Measurements from ENCODE around the gene PIK3AP1.

Gene PIK3AP1

DNA sequence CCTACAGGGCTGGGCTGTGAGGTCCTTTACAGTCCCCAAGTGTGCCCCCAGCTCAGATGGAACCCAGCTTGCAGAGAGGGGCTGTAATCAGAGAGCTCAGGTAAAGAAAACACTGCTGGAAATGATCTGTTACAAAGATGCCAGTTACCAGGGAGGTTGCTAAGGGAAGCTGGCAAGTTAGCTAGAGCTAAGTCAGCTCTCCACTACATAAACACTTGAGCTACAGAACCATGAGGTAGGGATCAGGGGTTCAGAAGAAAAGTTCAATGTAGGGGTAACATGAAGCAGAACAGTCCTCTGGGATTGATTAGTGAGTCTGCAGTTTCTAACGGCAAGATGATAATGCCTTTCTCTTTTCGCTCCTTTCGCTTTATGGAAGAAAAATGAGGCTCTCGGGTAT is 80.4 kb downstream of the PIK3AP1 start:
- DNase-seq = no peak

DNA sequence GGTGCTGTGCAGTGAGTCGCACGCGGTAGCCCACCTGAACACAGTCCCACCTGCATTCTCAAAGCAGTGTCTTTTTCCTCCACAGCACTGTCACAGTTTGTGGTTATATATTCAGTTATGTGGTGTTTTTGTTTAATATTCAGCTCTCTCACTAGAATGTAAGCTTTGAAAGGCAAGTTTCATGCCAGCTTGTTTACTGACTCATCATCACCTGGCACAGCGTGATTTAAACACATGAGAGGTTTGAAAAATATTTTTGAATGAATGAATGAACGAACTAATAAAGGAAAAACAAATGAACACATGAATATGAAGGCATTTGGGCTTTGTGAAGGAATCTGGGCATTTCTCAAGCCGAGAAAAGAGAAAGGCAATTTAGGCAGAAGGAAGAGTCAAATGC is 81.6 kb downstream of the PIK3AP1 start:
- no peak for DNase-seq

DNA sequence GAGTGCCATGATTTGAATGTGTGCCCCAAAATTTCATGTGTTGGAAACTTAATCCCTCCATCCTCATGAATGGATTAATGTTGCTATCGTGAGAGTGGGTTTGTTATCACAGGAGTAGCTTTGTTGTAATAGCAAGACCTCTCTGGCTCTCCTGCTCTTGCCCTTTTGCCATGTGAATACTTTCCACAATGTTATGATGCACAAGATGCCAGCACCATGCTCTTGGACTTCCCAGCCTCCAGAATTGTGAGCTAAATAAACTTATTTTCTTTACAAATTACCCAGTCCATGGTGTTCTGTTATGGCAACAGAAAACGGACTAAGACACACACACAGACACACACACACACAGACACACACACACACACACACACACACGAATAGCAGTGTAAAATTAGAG is 82.2 kb downstream of the PIK3AP1 start:
- no peak for DNase-seq

DNA sequence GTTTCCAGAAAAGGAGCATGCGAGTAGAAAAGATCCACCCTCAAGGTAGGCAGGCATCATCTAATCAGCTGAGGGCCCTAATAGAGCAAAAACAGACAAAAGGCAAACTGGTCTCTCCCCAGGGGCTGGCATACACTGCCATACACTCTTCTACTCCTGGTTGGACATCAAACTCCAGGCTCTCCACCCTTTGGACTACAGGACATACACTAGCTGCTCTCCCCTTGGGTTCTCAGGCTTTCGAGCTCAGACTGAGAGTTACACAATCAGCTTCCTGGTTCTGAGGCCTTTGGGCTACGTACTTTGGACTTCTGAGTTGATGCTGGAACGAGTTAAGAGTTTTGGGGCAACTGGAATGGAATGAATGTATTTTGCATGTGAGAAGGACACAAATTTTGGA is 82.6 kb downstream of the PIK3AP1 start:
- DNase-seq = no peak

DNA sequence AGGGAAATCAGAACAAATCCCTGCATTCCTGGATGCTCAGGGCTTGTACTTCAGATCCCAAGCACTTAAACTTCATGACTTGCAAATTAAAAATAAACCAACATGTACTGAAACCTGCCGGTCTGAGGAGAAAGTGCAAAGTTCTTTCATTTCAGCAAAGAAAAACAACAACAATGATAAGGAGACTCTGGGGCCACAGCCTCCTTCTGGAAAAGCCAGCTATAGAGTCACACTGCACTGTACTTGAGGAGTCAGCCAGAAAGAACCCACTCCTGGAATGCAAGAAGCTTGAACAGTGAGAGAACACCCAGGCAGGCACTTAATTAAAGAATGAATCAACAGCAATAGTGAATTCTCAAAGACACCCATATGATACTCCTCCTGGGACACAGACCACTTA is 83.8 kb downstream of the PIK3AP1 start:
- no peak for DNase-seq

DNA sequence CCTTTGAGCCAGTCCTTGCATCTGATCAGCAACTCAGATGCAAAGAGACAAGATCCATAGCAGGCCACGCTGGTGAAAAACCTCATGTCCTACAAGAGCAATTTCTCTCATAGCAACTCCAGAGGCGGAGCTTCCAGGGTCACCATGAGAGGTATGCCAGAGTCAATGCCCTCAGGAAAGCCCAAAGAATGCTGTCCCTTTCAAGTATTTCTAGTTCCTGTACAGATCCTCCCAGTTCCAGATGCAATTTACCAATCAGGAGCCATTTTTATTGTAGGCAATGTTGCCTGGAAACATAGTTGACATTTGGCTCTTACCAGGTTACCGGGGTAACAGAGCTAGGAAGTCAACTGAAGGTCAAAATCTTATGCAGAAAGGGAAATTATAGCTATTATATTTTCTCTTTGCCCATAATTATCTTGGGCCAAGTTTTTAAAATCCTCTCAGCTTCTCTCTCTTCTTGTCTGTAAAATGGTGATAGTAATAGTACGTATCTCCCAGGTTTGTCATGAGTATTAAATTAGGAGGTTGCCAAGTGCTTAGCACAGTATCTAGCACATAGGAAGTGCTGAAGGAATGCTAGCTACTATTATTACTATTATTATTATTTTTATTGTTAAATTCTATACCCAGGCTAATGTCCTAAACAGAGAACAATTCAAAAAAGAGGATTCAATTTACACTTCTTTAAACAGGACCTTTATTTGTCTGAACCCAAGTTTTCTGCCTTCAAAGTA is 87.2 kb downstream of the PIK3AP1 start:
- DNase-seq = no peak

DNA sequence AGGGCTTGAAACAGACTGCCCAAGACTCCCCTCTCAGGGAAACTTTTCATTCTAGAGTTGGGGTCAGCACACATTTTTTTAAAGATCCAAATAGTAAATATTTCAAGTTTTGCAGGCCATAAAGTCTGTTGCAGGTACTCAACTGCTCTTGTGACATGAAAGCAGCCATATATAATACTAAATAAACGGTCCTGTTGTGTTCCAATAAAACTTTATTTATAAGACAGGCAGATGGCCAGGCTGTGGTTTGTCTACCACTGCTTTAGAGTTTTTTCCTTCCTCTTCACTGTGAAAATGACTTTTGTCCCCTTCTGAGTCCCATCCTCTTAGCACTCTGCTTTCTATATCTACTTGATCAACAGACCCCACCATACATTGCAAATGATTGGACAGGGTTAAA is 93.0 kb downstream of the PIK3AP1 start:
- DNase-seq = no peak

DNA sequence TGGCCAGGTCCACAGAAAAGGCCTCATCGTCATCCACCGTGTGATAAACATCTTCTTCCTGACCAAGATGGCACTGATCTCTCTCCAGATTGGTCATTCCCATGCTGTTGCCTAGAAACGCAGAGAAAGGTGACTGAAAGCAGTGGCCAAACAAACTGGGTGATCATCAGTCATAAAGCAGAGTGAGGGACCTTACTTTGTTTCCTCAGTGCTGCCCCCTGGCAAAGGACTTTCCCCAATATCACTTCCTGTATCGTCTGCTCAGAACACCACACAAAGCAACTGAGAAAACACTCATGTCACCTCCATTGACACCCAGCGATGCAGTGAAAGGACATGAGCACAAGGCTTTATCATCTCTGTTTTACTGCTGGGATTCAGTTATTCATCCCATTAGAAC is 93.5 kb downstream of the PIK3AP1 start:
- no peak for DNase-seq

DNA sequence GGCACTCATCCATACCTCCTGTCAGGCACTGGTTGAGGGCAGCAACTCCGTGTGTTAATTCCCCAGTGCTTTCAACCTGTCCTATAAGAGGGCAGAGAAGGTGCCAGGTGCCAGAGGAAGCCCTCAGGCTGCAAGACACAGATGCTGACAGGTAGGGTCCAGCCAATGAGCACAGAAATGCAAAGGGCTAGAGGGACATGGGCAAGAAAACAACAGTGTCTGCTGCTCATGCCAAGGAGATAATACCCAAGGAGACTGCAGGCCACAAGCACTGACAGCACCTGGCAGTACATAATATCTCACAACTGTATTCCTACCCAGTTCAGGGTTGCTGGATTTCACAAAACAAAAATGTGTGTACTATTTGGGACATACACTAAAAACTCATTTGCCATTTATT is 95.1 kb downstream of the PIK3AP1 start:
- no peak for DNase-seq

DNA sequence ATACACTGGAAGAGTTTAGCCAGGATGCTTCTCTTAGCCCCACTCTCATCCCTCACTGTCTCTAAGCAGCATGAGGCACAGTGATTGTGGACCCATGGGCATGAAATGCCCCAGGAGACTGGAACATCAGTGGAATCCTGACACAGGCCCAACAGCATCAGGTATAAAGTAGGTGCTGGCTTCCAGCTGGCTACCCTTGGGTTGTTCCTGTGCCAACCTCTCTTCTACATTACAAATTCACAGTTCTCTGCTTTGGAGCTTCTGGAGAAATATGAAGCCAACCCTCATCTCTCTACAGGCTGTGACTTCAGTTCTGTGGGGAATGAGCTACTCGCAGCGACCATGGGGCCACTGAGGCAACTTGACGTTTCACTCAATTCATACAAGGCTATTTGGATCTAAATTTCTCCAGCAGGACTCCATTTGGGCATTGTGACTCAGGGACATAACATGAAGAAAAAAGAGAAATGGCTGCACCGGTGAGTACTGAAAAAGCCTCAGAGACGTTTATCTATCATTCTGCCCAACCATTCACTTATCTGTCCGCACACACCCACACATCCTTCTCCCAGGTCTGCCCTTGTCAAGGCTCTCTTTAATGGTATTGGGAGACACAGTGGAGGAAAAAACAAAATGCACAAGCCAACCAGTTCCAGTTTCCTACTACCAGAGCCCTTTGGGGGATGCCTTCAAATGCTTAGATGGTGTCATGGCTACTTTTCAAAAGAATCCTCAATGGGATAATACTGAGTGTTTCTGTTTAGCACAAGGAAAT is 98.1 kb downstream of the PIK3AP1 start:
- DNase-seq = no peak

DNA sequence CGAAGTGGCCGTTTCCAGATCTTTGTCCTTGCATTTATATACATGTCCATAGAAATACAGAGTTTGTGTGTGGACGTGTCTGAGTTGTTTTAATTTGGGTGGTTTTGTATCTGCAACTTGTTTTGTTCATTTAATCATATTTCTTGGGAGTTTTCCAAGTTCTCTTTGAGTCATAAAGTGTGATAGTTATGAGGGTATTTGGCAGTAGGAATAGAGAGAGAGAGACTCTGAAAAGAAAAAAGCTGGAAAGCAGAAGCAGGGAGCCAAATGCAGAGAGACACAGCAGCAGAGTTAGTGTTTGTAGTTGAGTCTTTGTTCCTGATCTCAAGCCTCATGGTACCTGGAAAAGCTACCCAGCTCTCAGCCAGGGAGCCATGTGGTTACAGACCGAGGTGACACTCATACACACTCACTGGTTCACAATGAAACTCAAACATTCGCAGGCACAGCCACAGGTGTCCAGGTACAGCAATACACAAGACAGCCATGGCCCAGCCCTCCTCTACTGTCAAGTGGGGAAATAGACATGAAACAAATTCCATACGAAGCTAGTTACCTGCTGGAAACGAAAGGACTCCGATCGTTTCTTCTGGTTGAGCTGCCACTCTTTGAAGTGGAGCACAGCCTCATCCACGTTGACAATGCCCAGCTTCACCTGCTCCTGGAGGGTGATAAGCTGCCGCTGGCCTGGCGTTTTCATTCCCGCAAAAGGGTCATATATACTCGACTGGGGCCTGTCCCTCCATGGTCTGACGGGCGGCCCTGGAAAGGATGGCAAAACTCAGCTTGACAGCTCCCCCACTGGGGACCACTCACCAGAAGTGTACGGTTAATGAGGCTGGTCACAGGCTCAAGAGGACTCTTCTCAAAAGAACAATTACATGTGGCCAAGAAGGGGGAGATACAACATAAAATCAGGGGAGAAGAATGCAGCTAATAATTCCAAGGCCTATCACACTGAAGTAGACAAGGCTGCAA is 100.2 kb downstream of the PIK3AP1 start:
- peak; percentile 21 for DNase-seq

DNA sequence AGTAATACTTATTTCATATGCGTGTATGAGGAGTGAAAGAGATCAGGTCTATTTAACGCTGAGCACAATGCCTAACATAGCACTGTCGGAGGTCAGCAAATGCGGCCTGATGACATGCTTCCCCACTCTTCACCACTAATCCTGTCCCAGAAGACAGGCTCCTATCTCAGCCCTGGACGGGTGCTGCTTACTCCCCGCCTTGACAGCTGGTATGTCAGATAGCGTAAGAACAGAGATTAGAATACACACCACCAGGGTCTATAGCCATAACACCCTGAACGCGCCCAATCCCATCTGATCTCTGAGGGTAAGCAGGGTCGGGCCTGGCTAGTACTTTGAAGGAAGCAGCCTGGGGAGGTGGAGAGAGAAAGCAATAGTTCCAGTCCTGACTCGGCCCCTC is 101.2 kb downstream of the PIK3AP1 start:
- no peak for DNase-seq

DNA sequence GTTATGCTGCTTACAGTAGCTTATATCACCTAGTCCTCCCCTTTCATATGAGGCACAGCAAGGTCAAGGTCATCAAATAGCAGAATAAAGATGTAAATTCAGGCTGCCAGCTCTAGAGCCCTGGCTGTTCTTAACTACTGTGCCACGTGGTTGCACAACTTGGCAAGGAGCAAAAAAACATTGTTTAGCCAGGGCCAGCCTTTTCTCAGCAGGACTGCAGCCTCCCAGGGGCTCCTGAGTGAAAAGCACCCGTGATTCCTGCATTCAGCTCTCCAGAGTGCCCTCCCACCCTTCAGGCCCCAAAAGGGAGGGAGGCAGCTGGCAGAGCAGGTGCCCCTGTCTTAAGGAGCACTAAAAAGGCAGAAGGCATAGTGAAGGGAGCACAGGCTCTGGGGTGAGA is 101.7 kb downstream of the PIK3AP1 start:
- no peak for DNase-seq

DNA sequence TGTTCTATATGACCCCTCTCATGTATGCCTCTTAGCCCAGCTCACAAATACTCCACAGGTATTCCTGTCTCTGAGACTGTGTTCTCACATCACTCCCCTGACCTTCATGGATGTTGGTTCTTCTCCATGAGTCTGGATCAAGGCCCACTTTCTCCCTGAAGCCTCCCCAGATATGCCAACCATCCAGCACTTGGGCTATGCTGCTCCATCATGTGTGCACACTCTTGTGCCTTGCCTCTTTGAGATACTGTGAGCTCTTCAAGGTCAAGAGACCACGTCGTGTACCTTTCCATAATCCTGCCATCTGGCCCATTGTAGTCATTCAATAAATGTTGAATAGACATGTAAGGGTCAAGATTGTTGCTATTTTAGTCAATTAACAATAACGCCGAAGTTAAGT is 103.4 kb downstream of the PIK3AP1 start:
- DNase-seq = no peak

DNA sequence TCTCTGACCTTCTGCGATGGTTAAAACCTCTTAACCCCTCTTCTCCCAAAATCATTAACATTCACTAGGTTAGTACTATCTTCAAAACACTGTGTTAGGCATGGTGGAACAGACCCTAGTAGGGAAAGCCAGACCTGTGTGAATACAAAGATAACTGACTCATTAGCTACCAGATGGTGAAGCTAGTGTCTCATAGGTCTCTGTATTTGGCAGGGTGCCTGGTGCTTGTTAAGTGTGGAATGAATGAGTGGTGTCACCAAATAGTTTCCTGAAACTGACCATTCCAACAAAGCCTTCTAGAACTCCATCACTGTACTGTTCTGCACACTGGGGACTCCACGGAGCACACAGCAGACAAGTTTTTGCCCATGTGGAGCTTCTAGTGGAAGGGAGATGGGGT is 105.8 kb downstream of the PIK3AP1 start:
- peak; percentile 43 for DNase-seq

DNA sequence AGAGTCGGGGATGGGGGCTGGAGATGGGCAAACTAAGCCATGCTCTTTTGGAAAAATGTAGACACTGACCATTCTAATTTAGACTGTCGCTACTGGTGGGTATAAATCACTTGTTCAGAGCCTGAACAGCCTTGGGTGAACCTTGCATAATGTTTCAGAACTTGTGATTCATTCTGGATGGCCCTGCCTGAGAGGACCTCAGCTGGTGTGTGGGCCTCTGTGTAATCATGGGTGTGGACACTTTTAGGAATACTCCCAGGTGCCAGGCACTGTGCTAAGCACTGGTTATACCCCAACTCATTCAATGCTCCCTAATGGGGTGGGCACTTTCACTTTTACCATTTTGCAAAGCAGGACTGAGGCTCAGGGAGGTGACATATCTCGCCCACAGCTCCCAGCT is 106.7 kb downstream of the PIK3AP1 start:
- no peak for DNase-seq

DNA sequence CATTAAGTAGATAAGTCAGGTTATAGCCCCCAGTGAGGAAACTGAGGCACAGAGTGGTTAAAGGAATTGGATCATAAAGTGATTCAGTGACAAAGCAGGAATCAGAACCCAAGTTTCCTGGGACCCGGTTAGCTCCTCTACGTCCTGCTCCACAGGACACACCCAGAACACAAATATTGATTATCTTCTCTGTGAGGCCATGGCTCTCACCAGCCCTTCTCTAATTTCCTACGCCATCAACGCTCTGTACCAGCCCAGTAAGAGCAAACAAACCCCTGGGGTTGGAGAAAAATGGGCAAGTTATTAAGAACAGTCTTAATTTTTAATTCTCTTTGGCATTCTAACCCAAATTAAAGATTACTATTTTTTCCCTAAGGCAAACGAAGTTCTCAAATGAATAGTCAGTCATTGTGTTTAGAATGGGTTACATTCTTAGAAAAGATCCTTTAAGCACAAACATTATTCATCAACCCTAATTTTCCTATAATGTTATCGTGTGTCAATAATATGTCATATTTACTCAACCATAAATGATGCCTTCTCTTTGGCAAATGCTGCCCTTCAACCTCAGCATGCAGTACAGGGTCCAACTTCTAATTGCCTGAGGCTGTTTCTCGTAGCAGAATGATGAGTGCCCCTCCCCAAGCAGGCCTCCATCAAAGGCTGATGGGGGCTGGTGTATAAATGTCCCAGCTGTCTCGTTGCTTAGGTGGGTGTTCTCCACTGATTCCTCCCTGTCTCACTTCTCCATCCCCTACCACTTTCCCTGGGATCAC is 108.1 kb downstream of the PIK3AP1 start:
- no peak for DNase-seq

DNA sequence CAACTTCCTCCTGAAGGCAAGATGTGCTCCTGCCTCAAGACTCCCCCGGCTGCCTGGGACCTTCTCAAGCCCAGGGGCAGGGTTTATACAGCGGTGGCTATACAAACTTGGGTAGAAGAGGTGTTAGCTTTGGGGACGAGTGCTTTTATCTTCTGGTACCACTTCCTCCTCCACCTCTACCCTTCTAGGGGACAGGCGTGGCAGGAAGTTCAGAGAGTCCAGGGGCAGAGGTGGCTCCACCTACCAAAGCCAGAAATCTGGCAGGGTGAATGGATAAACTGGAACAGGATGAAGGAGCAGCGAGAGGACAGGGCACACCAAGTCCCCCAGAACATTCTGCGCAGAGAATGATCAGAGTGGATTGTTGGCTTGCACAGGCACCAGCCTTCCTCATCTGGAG is 109.5 kb downstream of the PIK3AP1 start:
- no peak for DNase-seq

DNA sequence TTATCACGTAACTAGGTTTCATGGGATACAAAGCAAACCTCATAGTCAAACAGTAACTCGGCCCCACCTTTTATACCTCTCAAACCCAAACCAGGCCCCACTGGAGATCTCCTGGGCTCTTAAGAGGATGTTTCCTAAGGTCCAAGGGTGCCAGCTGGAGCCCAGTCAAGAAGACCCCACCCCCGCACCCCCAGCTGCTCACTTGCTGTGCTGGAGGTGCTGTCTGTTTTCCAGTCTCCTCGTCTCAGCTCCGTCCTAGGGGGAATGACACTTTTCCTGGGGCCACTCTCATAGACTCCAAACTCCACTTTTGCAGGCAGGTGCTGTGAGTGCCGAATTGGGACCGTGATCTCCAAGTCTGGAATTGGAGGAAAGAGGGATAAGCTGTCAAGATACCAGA is 110.8 kb downstream of the PIK3AP1 start:
- DNase-seq = no peak

DNA sequence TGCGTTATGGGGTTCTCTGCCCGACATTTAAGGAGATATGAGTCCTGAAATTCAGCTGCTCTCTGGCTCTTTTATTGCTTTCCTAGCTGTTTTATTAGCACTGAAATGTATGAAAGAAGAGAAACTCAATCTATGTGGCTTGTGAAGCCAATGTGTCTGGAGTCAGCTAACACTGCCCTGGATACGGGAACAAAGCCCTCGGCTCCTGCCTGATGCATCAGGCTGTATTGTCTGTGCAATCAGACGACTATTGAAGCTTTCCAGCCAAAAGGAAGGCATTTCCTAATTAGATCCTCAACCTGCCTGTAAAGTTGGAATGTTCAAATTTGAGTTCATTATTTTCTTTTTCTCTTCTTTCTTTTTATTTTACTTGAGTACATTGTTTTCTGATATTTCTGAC is 111.5 kb downstream of the PIK3AP1 start:
- DNase-seq = no peak

DNA sequence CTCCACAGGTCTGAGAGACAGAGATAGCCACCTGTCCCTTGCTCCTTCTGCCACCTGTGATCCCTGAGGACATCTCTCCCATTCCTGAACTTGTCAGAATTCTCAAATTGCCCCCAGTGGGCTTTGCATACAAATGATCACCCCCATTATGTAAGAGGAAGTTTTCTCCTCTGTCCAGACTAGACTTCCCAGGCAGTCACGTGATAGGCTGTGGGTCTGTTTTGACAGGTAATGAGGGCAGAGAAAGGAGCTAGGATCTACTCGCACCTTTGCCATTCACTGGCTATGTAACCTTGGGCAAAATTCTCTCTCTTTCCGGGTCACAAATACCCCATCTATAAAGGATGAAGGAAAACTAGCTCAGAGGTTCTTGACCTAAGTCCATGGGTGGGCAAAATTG is 112.1 kb downstream of the PIK3AP1 start:
- no peak for DNase-seq

DNA sequence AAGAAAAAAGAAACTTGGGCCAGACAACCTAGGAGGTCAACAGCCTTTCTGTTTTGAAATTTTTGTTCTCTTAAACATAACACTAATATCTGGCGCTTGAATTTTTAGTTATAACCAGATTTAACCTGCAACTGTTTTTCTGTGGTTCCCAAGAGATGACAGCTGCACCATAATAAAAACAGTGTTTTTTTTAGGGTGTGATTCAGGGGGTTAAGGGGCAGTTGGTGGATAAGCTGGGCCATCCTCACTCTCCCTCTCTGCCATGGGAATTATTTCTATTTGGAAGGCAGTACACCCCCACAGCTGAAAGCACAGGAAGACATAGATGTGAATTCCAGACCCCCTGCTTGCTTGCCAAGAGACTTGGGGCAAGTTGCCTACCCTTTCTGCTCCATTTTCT is 113.4 kb downstream of the PIK3AP1 start:
- DNase-seq = no peak

DNA sequence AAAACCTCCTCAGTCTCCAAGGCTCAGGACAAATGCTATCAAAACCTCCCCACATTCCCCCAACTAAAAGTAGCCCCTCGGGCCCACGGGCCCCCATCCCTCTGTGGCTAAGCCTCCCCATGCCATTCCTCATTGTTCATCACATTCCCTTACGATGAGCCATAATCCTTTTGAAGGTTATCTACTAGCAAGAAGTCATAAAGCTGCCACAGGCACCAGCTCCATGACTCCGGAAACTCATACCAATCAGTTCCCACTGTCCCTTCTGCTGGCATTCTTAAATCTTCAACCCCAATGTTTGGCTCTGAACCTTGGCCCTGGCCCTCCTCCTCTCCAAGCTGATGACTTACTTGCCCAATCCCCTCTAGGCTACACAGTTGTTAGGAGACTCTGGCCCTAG is 114.1 kb downstream of the PIK3AP1 start:
- DNase-seq = no peak
